ENCODE measurements around the gene SV2A. TPM values are rescaled to one million over a fixed set of nuclear protein-coding genes. Genes with fewer than 3 reads are reported as not detected.

SV2A gene
- total RNA-seq, 4 donors from 2014 or later = 0.12 to 0.56 (median 0.30) TPM

DNA sequence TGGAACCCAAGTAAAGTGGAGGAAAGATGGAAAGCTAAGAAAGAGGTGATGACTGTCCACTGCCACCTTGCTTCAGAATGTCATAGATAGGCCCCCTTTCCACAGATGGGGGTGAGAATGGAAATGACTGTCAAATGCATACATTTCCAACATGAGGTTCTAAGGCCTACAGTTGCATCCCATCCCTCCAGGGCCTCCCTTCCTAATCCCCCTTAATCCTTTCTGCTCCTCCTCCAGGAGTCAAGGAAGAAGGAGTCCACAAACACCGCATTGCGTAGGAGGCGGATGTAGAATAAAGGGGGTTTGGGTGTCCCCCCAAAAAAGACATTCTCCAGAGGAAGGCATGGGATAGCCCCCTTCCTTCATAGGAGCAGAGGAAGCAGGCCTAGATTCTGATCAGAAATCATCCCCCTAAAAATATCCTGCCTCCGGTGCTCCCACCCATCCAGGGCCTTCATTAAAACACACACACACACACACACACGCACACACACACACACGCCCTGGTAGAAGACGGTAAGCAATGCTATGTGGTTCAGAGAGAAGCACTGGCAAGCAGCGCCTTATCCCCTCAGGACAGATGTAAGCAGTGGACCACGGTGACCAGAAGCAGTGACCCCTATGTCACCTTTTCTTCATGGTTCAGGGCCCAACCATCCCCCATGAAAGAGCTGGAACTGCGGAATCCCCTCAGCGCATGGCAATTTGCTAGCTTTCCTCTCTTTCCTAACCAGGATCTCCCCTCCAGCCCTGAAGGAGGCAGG, 2.0 kb downstream of the SV2A start:
- intact Hi-C loops (cut with DNase I; ENCODE audit: low total_unique reads) (no loop called here), in situ Hi-C loops (cut with MboI; ENCODE audit: low sequenced_read_pairs in 4 of 4) (no loop called here)
- ATAC-seq (no peak), DNase-seq (no peak)
- H3K27me3 ChIP-seq = peaks cover 11 to 19% (median 13%) of the 10 kb centered on the region in 3 donors
- H3K36me3 ChIP-seq = no peaks in the 10 kb centered on the region
- H3K4me3 ChIP-seq = no peak overlapping the region
- H3K4me1 ChIP-seq = no peaks in the 10 kb centered on the region
- TF ChIP-seq, protein P1, sequence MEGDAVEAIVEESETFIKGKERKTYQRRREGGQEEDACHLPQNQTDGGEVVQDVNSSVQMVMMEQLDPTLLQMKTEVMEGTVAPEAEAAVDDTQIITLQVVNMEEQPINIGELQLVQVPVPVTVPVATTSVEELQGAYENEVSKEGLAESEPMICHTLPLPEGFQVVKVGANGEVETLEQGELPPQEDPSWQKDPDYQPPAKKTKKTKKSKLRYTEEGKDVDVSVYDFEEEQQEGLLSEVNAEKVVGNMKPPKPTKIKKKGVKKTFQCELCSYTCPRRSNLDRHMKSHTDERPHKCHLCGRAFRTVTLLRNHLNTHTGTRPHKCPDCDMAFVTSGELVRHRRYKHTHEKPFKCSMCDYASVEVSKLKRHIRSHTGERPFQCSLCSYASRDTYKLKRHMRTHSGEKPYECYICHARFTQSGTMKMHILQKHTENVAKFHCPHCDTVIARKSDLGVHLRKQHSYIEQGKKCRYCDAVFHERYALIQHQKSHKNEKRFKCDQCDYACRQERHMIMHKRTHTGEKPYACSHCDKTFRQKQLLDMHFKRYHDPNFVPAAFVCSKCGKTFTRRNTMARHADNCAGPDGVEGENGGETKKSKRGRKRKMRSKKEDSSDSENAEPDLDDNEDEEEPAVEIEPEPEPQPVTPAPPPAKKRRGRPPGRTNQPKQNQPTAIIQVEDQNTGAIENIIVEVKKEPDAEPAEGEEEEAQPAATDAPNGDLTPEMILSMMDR (IDR thresholded peaks at IDR 0.05 in 4 of 5, conservative IDR thresholded peaks at IDR 0.05 in 1 of 5) = no peak
- no peak for TF ChIP-seq POLR2A (IDR thresholded peaks at IDR 0.05)
- no peak overlapping the region for H3K27ac ChIP-seq
- no peaks in the 10 kb centered on the region for H3K9me3 ChIP-seq

DNA sequence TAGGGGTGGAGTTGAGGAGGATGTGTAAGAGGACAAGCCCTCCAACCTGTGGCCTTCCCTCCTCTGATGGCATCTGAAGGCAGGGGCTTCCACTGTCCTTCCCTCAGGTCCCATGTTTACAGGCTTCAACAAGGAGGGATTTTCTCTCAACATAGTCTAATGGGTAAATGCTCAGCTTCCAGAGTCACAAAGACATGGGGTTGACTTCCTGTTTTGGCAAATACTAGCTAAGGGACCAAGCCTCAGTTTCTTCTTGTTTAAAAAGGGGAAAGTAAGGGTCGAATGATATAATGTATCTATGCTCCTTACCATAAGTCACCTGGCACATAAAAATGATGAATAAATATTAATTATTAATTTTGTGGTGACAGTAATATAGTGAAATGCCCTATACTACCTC, 3.1 kb downstream of the SV2A start:
- Histone ChIP-seq H3K4me3 (no peak overlapping the region), H3K27ac (no peak overlapping the region), H3K36me3 (no peaks in the 10 kb centered on the region), H3K9me3 (no peaks in the 10 kb centered on the region), H3K4me1 (no peaks in the 10 kb centered on the region), H3K27me3 (peaks cover 11 to 19% (median 13%) of the 10 kb centered on the region in 3 donors)
- no peak for TF ChIP-seq POLR2A (IDR thresholded peaks at IDR 0.05)
- TF ChIP-seq, protein P1 (IDR thresholded peaks at IDR 0.05 in 4 of 5, conservative IDR thresholded peaks at IDR 0.05 in 1 of 5) = no peak
- in situ Hi-C loops (cut with MboI; ENCODE audit: low sequenced_read_pairs in 4 of 4) = no loop called here
- intact Hi-C loops (cut with DNase I; ENCODE audit: low total_unique reads) = no loop called here
- ATAC-seq (no peak), DNase-seq (no peak)

DNA sequence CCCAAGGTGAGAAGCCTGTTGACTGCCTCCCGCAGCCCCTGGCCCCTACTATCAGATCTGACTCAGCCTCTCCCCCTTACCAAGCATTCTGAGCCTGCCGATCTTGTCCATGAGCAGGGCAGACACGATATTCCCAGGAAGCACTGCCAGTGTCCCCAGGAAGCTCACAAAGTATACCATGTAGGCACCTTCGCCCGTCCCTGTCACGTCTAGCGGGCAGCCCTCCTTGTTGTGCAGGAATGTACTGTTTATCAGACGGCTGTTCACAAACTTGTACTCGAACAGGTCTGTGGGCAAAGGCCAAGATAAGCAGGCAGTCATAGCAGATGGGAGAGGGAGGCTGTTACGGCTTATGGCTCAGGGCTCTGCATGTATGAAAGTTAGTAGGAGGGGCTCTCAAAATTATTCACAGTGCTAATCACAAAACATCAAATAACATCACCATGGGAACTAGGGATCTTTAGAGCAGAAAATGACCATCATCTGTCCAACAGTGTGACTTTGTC, 11.0 kb downstream of the SV2A start:
- intact Hi-C loops (cut with DNase I; ENCODE audit: low total_unique reads) (no loop called here), in situ Hi-C loops (cut with MboI; ENCODE audit: low sequenced_read_pairs in 4 of 4) (no loop called here)
- ATAC-seq = no peak
- Histone ChIP-seq H3K27me3 (no peaks in the 10 kb centered on the region), H3K27ac (no peak overlapping the region), H3K9me3 (no peaks in the 10 kb centered on the region), H3K4me1 (no peaks in the 10 kb centered on the region), H3K36me3 (no peaks in the 10 kb centered on the region), H3K4me3 (no peak overlapping the region)
- TF ChIP-seq, protein P1 (IDR thresholded peaks at IDR 0.05 in 4 of 5, conservative IDR thresholded peaks at IDR 0.05 in 1 of 5) = no peak
- no peak for TF ChIP-seq POLR2A (IDR thresholded peaks at IDR 0.05)
- DNase-seq = no peak

DNA sequence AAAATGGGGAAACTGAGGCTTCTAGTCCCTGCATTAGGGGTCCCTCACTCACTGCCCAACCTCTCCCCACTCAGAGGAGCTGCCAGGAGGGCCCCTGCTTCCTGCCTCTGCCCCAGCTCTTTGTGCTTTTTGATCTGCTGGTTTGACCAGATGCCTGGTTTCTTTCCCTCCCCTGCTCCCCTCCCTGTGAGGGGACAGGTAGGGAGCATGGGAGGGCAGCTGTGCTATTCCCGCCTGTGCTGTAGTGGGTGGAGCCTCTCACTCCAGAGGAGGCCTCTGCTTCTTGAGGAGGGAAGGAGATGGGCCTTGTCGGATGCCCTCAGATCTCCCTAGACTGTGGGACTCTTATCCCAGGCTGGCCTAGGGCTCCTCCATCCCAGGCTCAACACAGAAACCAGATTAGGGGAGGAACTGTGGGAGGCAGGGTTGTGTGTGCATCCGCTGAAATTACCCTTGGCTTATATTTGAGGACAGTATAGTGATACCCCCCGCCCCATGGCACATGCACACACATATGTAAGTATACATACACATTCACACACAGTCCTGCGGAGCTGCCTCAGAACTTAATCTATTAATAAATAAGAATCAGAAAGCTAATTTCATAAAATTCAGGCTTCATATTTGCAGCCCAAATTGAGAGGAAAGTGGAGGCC, 13.7 kb downstream of the SV2A start:
- no peak for DNase-seq
- intact Hi-C loops (cut with DNase I; ENCODE audit: low total_unique reads) = no loop called here

More for the DNA sequence above, 13.7 kb downstream of the SV2A start:
- H3K27me3 ChIP-seq = no peaks in the 10 kb centered on the region
- no peak for ATAC-seq
- in situ Hi-C loops (cut with MboI; ENCODE audit: low sequenced_read_pairs in 4 of 4) = no loop called here
- H3K4me1 ChIP-seq = peaks cover 11% of the 10 kb centered on the region in 2 donors
- TF ChIP-seq, protein P1 (IDR thresholded peaks at IDR 0.05 in 4 of 5, conservative IDR thresholded peaks at IDR 0.05 in 1 of 5) = no peak
- TF ChIP-seq POLR2A (IDR thresholded peaks at IDR 0.05) = no peak
- no peak overlapping the region for H3K27ac ChIP-seq
- no peaks in the 10 kb centered on the region for H3K36me3 ChIP-seq
- no peaks in the 10 kb centered on the region for H3K9me3 ChIP-seq
- H3K4me3 ChIP-seq = no peak overlapping the region
